Heart right ventricle (tissue), 16 donors: Measurements from ENCODE around the gene IL17REL. TPM values are rescaled to one million over a fixed set of nuclear protein-coding genes. Genes with fewer than 3 reads are reported as not detected.

Source experiments
- ATAC-seq, 8 donors: fragments of 200-7000 bp; cut with Tn5 transposase; one replicate each; pipeline ENCODE4 v1.9.1; 2020; ENCODE audit warnings: mild to moderate bottlenecking in 8 of 8, moderate library complexity in 8 of 8, moderate number of reproducible peaks in 1 of 8
- DNase-seq, 2 donors: peaks; one replicate each; pipeline ENCODE4 v3.0.0-alpha.2; 2020
- H3K27ac ChIP-seq, 10 donors: fragments of 200-600 bp; sonication (generic) in 2 of 10; one replicate each; pipeline versions ENCODE4 v1.5.0 to v1.8.0; 2020 to 2022; ENCODE audit warnings: mild to moderate bottlenecking in 3 of 10
- H3K27me3 ChIP-seq, 7 donors: fragments of 200-600 bp; one replicate each; pipeline ENCODE4 v1.8.0; 2021 to 2022; ENCODE audit warnings: mild to moderate bottlenecking in 2 of 7
- H3K36me3 ChIP-seq, 9 donors: fragments of 200-600 bp; sonication (generic) in 1 of 9; one replicate each; pipeline versions ENCODE4 v1.5.0 to v1.8.0; 2020 to 2022; ENCODE audit warnings: mild to moderate bottlenecking in 2 of 9
- H3K4me1 ChIP-seq, 9 donors: fragments of 200-600 bp; sonication (generic) in 1 of 9; one replicate each; pipeline versions ENCODE4 v1.5.0 to v1.8.0; 2020 to 2022; ENCODE audit warnings: mild to moderate bottlenecking in 4 of 9
- H3K4me3 ChIP-seq, 10 donors: fragments of 200-600 bp; sonication (generic) in 2 of 10; one replicate each; pipeline versions ENCODE4 v1.5.0 to v1.8.0; 2020 to 2022; ENCODE audit warnings: mild to moderate bottlenecking in 7 of 10, moderate library complexity in 2 of 10
- H3K9me3 ChIP-seq, 11 donors: fragments of 200-600 bp in 10 of 11; sonication (generic) in 2 of 11; one replicate each; pipeline versions ENCODE4 v1.5.0 to v1.8.0; 2013 to 2022; ENCODE audit warnings: mild to moderate bottlenecking in 2 of 11, control low read depth in 1 of 11, moderate library complexity in 1 of 11
- WGBS, 2 donors: extraction: QIAGEN DNeasy Blood & Tissue Kit; methylation state at CpG; one replicate each; pipeline ENCODE4 v1.1.7; 2013; ENCODE audit warnings: inconsistent platforms in 1 of 2; 5-methylcytosine and 5-hydroxymethylcytosine counted together
- intact Hi-C, 10 donors: fragments of 100-400 bp; cut with DNase I; formaldehyde crosslinking; loops; one replicate each; pipeline versions ENCODE4 v1.11.1 to v1.14.2; 2022
- polyA plus RNA-seq, 2 donors: library from polyadenylated mRNA; stranded (reverse); fragments of 200-250 nt; gene quantifications; one replicate each; pipeline ENCODE4 v1.2.3, GENCODE V29; 2013
- total RNA-seq, 10 donors: library from RNA; stranded (reverse); fragmentation: NEBNext Ultra II Directional in 3 of 10; extraction: Animal tissue kit (Norgen Biotek cat#: 25700) in 3 of 10; gene quantifications; one replicate each; pipeline versions ENCODE4 v1.2.1 to v1.2.4, GENCODE V29; 2021 to 2023
- TF ChIP-seq, protein P1 (sequence below), 9 donors: fragments of 200-600 bp; sonication (generic) in 2 of 9; IDR thresholded peaks; one replicate each; pipeline versions ENCODE4 v1.5.0 to v1.8.0; 2021 to 2022; ENCODE audit warnings: antibody characterized with exemption in 9 of 9, mild to moderate bottlenecking in 5 of 9, moderate library complexity in 1 of 9
- donor health status: Arrhythmogenic right ventricular cardiomyopathy.
- donor health status: ischemic (EF 13 %, LVEDD 7.1; RV severe dilation, severe dysfunction).
- donor health status: healthy with polysubstance abuse.
- donor health status: DM: no; HTN: yes; CAD: no.
- donor health status: DM: no; HTN: no; CAD: no.
- donor health status: ischemic (EF 25% LVEDD 6.9; RV normal size, moderate dysfunction).
- donor health status: ischemic (EF 25% LVEDD 5.7; RV mildly dilated, moderate dysfunction).
- donor health status: healthy.
- donor health status: DM: yes; HTN: yes; CAD: no.
- donor health status: Ischemic cardiomyopathy.
- donor health status: ischemic (EF 35%, LVEDD 5.7; RV mildly dilated, moderate dysfunction).
- donor health status: nonischemic (EF 11% LVEDD 7.7; RV severe dilation, severe dysfunction).
- donor health status: DM: yes; HTN: yes; CAD: no.
- donor health status: PGD.
- donor health status: ischemic (EF 29% LVEDD 5.4; RV normal size, mild dysfunction).
- donor health status: nonischemic (EF 23%, LVEDD 6.1; RV moderate dilation, normal function).

IL17REL gene
- total and polyA plus RNA-seq, 12 donors = 0.11 TPM; not detected in 11

DNA sequence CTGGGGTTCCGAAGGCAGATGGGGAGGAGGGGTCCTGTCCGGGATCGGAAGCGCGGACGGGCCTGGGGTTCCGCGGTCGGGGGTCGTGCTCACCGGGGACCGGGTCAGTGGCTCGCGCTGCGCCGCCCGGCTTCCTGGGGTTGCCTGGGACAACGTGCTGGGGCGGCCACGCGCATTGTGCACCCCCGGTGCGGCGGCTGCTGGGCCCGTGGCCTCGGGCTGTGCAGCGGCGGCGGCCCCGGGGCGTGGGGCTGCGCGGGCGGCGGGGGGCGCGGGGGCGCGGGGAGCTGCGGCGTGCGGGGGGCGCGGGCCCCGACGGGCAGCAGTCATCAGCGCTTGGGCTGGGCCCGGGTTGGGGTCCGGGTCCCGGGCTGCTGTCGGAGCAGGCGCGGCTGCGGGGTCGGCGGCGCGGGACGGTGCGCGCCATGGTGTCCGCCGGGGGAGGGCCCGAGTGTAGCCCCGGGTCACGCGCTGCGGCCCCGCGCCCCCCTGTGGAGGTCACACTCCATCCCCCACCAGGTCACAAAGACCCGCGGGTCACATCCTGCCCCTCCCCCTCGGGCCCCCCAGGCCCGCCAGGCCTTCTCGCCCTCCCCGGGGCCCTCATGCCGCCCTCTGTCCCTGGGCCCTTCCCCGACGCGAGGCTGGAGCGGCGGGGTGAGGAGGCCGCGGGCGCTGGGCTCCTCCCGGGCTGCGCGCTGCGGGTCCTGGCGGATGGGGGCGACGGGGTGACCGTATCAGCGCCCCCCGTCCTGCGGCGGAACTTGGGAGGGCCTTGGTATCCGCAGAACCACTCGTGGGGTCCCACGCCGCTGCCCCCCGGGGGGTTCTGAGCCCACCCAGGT is 45.7 kb upstream of the IL17REL start, which contains the start of gene TTLL8:
TSS of gene TTLL8 (minus strand) at position 238 of the 845 bp plus-strand sequence.
- DNase-seq = no peak
- no peak within 1 kb of the TSS for H3K27ac ChIP-seq
- WGBS, 2 donors = 3 to 9% methylated on average over 65 to 102 of the region's 102 CpGs
- H3K4me3 ChIP-seq = peak within 1 kb of the TSS in 7 of 10 donors; percentile 10 to 31 (median 22)
- ATAC-seq = peak in 2 of 8 donors; percentile 14 to 26
- TF ChIP-seq, protein P1, sequence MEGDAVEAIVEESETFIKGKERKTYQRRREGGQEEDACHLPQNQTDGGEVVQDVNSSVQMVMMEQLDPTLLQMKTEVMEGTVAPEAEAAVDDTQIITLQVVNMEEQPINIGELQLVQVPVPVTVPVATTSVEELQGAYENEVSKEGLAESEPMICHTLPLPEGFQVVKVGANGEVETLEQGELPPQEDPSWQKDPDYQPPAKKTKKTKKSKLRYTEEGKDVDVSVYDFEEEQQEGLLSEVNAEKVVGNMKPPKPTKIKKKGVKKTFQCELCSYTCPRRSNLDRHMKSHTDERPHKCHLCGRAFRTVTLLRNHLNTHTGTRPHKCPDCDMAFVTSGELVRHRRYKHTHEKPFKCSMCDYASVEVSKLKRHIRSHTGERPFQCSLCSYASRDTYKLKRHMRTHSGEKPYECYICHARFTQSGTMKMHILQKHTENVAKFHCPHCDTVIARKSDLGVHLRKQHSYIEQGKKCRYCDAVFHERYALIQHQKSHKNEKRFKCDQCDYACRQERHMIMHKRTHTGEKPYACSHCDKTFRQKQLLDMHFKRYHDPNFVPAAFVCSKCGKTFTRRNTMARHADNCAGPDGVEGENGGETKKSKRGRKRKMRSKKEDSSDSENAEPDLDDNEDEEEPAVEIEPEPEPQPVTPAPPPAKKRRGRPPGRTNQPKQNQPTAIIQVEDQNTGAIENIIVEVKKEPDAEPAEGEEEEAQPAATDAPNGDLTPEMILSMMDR (IDR thresholded peaks at IDR 0.05) = no peak
- H3K9me3 ChIP-seq = peaks cover 0 to 13% (median 2%) of the 10 kb centered on the region in 11 donors
- peaks cover 0 to 16% (median 14%) of the 10 kb centered on the region in 9 donors for H3K4me1 ChIP-seq
- intact Hi-C loops = no loop called here
- peaks cover 0 to 52% (median 46%) of the 10 kb centered on the region in 7 donors for H3K27me3 ChIP-seq
- H3K36me3 ChIP-seq = no peaks in the 10 kb centered on the region

DNA sequence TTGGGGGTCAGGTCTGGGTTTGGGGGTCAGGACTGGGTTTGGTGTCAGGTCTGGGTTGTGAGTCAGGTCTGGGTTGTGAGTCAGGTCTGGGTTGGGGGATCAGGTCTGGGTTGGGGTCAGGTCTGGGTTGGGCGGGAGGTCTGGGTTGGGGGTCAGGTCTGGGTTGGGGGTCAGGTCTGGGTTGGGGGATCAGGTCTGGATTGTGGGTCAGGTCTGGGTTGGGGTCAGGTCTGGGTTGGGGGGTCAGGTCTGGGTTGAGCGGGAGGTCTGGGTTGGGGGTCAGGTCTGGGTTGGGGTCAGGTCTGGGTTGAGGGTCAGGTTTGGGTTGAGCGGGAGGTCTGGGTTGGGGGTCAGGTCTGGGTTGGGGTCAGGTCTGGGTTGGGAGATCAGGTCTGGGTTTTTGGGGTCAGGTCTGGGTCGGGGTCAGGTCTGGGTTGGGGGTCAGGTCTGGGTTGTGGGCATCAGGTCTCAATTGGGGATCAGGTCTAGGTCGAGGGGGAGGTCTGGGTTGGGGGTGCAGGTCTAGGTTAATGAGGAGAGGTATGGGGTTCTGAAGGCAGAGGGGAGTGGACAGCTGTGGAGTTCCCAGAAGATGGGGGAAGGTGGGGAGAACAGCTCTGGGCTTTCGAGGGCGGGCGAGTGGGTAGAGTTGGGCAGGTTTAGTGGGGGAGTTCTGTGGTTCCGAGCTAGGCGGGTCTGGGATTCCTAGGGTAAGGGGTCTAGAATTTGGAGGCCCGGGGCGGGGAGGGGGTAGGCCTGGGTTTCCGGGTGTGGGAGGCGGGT is 44.9 kb upstream of the IL17REL start:
- peaks cover 0 to 16% (median 14%) of the 10 kb centered on the region in 9 donors for H3K4me1 ChIP-seq
- ATAC-seq = no peak
- 87 to 89% methylated on average over 13 to 14 of the region's 14 CpGs for WGBS, 2 donors
- no peak overlapping the region for H3K4me3 ChIP-seq
- TF ChIP-seq, protein P1 (IDR thresholded peaks at IDR 0.05) = no peak
- peaks cover 0 to 21% (median 2%) of the 10 kb centered on the region in 11 donors for H3K9me3 ChIP-seq
- no peaks in the 10 kb centered on the region for H3K36me3 ChIP-seq
- intact Hi-C loops = no loop called here
- DNase-seq = no peak
- H3K27ac ChIP-seq = no peak overlapping the region
- H3K27me3 ChIP-seq = peaks cover 0 to 46% (median 38%) of the 10 kb centered on the region in 7 donors

DNA sequence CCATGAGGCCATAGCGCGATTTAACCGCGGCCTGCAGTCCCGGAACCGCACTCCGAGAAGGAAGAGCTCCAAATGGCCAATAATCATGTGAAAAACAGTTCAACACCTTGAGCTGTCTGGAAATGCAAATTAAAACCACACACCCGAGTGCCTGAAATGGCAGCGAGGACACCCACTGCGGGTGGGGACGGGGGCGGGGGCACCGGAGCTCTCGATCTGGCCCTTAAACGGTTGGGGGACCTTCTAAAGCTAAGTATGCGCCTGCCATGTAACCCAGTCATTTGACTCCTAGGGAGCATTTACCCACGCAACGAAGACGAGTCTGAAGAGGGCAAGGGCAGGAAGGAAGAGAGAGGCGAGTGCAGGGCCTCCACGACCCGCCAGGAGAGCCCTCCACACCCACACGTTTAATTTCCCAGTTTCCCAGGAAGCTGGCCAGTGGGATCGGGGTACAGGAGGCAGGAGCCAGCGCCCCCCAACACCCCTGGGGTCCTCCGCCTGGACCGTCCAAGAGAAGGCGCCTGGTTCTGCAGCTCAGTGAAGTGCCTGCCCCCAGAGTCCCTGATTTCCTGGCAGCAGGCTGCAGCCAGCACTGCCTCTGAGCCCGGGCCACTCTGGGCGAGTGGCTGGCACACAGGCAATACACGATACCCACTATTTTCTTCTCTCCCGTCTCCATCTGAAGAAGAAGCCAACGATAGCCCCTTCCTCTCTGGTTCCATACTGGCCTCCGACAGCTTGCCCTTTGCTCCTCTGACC is 43.8 kb upstream of the IL17REL start:
- Histone ChIP-seq H3K4me3 (no peak overlapping the region), H3K9me3 (peaks cover 0 to 29% (median 2%) of the 10 kb centered on the region in 11 donors), H3K36me3 (no peaks in the 10 kb centered on the region), H3K27me3 (peaks cover 0 to 40% (median 35%) of the 10 kb centered on the region in 7 donors), H3K27ac (no peak overlapping the region), H3K4me1 (peaks cover 0 to 16% (median 14%) of the 10 kb centered on the region in 9 donors)
- intact Hi-C loops = no loop called here
- ATAC-seq (no peak), DNase-seq (no peak)
- TF ChIP-seq, protein P1 (IDR thresholded peaks at IDR 0.05) = no peak
- WGBS, 2 donors = 74% methylated on average over 34 of the region's 34 CpGs
